ENCODE results near the gene ATG16L2. TPM values are rescaled to one million over a fixed set of nuclear protein-coding genes. Genes with fewer than 3 reads are reported as not detected.

Gene ATG16L2
- total RNA-seq, 1 experiment from 2014 or later: 22.2 TPM

DNA sequence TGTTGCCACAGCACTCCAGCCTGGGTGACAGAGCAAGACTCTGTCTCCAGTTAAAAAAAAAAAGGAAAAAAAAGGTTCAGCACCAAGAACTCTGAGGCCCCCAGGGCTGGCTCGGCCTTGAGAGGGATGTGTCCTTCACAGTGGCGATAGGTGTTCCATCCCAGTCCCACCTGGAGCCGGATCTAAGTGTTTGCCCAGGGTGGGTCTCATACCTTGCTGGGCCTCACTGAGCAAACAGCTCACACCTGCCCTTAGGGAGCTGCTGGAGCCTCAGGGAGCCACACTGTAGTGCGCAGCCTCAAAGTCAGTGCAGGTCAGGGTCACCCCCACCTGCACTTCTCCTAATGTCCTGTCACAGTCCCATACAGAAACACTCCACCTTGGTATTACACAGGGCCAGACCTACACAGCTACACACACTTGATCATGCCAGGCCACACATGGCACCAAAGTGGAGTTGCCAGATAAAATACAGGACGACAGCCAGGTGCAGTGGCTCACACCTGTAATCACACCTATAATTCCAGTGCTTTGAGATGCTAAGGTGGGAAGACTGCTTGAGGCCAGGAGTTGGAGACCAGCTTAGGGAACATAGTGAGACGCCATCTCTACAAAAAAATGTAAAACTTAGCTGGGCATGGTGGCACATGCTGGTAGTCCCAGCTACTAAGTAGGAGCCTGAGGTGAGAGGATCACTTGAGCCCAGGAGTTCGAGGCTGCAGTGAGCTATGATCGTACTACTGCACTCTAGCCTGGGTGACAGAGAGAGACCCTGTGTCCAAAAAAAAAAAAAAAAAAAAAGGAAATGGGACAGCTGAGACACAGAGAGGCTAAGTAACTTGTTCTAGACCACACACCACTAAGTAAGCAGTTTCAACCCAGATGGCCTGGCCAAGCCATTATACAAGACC, 27.7 kb upstream of the ATG16L2 start (continued):
- no peak for TF ChIP-seq PRDM15 (CRISPR knock-in tag; IDR thresholded peaks at IDR 0.05)
- no peak for TF ChIP-seq FOXJ3 (CRISPR knock-in tag; IDR thresholded peaks at IDR 0.05; ENCODE audit: borderline replicate concordance)
- no peak for TF ChIP-seq ZNF121 (CRISPR knock-in tag; IDR thresholded peaks at IDR 0.05)
- TF ChIP-seq, protein P1, sequence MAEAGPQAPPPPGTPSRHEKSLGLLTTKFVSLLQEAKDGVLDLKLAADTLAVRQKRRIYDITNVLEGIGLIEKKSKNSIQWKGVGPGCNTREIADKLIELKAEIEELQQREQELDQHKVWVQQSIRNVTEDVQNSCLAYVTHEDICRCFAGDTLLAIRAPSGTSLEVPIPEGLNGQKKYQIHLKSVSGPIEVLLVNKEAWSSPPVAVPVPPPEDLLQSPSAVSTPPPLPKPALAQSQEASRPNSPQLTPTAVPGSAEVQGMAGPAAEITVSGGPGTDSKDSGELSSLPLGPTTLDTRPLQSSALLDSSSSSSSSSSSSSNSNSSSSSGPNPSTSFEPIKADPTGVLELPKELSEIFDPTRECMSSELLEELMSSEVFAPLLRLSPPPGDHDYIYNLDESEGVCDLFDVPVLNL (CRISPR knock-in tag; IDR thresholded peaks at IDR 0.05; ENCODE audit: borderline replicate concordance, low read depth): no peak
- no peak for TF ChIP-seq ATF6 (CRISPR knock-in tag; IDR thresholded peaks at IDR 0.05)
- TF ChIP-seq, protein P2, sequence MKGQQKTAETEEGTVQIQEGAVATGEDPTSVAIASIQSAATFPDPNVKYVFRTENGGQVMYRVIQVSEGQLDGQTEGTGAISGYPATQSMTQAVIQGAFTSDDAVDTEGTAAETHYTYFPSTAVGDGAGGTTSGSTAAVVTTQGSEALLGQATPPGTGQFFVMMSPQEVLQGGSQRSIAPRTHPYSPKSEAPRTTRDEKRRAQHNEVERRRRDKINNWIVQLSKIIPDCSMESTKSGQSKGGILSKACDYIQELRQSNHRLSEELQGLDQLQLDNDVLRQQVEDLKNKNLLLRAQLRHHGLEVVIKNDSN (CRISPR knock-in tag; IDR thresholded peaks at IDR 0.05): no peak
- TF ChIP-seq NR2C2 (CRISPR knock-in tag; IDR thresholded peaks at IDR 0.05): no peak
- TF ChIP-seq, protein P3, sequence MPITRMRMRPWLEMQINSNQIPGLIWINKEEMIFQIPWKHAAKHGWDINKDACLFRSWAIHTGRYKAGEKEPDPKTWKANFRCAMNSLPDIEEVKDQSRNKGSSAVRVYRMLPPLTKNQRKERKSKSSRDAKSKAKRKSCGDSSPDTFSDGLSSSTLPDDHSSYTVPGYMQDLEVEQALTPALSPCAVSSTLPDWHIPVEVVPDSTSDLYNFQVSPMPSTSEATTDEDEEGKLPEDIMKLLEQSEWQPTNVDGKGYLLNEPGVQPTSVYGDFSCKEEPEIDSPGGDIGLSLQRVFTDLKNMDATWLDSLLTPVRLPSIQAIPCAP (CRISPR knock-in tag; IDR thresholded peaks at IDR 0.05): no peak
- TF ChIP-seq ZNF425 (CRISPR knock-in tag; conservative IDR thresholded peaks at IDR 0.05): no peak

DNA sequence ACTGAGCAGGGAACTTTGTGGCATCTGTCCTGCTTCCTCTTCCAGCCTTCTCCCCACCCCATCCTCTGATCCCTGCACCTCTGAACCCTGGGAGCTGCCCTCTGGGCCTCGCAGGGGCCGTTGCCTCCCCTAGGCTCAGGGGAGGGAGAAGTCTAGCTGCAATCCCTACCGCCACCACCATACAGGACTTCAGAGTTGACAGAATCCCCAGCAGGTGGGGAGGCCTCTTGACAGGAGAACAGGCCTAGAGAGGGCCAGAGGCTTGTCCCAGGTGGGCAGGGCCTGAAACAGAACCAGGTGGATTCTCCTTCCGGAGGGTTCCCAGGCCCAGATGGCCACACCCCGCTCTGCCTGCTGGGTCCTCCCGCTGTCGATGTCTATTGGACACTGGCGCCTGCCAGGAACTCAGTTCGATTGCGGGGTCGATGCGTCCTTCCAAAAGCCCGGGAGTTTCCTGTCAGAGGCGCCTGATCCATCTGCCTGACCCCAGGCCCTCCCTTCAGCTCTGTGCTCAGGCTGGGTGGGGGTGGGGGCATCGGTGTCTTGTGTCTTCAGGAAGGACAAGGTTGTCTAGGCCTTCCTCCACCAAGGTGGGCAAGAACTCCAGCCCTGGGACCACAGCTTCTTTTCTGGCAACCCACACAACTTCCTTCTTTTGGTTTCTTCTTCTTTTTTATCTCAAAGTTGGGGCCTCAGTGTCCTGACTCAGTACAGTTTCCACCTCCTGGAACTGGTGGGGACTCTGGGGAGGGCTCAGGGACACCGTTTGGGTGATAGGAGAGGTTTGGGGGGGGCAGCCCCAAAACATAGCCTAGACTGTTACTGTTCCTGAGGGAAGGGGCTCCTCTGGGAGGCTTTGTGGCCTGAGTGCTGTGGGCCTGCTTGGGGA, 26.8 kb upstream of the ATG16L2 start:
- ChIA-PET POLR2A (interaction anchor here (0.6 to 1.0 kb wide), 5 partner anchors 25 to 1872 kb away, joined by 3 to 6 read pairs (median 4); no protein-coding TSS in a partner anchor), CTCF (interaction anchor here (0.6 to 2.8 kb wide), 24 partner anchors 10 to 356 kb away, joined by 3 to 23 read pairs (median 4); partner anchors contain the start of gene FCHSD2)
- peak; percentile 88 for DNase-seq (ENCODE audit: low spot score)
- ATAC-seq: peak; percentile 92
- no peaks in the 10 kb centered on the region for H3K9me3 Mint-ChIP-seq
- H3K36me3 Mint-ChIP-seq: no peaks in the 10 kb centered on the region
- H3K27me3 Mint-ChIP-seq (ENCODE audit: low read depth): peaks cover under 1% of the 10 kb centered on the region; the same call in 1 of the 2 replicates
- H3K4me1 Mint-ChIP-seq: peaks cover 26% of the 10 kb centered on the region
- peak overlapping the region; percentile 84; the same call in 1 of the 2 replicates for H3K27ac Mint-ChIP-seq
- peak overlapping the region; percentile 40; the same call in 1 of the 2 replicates for H3K4me3 Mint-ChIP-seq
- TF ChIP-seq PRDM15 (CRISPR knock-in tag; IDR thresholded peaks at IDR 0.05) (peak; percentile 65), MAX (CRISPR knock-in tag; IDR thresholded peaks at IDR 0.05) (peak; percentile 35; the same call in 1 of the 2 replicates), FOXK1 (CRISPR knock-in tag; IDR thresholded peaks at IDR 0.05) (0 out of 2 replicates have a peak, but pooled peaks have one; percentile 26), CREM (CRISPR knock-in tag; IDR thresholded peaks at IDR 0.05) (0 out of 2 replicates have a peak, but pooled peaks have one; percentile 40), SP1 (CRISPR knock-in tag; conservative IDR thresholded peaks at IDR 0.05) (0 out of 2 replicates have a peak, but pooled peaks have one; percentile 41)
